HG02870 (cell line): Measurements from ENCODE around the gene TMEM255A.

ENCODE experiments used
- ATAC-seq: cut with Tn5 transposase; IDR thresholded peaks from one replicate; pipeline ENCODE4 v1.9.1; 2021; ENCODE audit warnings: mild to moderate bottlenecking, moderate library complexity; ENCODE audit not compliant: unreplicated experiment

Gene TMEM255A

GRCh38 chrX:120308558-120308957, 2.7 kb downstream of the TMEM255A start:
- ATAC-seq: no peak

GRCh38 chrX:120306630-120307029, 4.6 kb downstream of the TMEM255A start:
- ATAC-seq: no peak

- no peak for ATAC-seq
These were observed 5.6 kb downstream of the TMEM255A start for GRCh38 chrX:120305531-120306141.

GRCh38 chrX:120304256-120304655, 7.0 kb downstream of the TMEM255A start:
- ATAC-seq: no peak

- peak; percentile 71 for ATAC-seq
These were observed 8.8 kb downstream of the TMEM255A start for GRCh38 chrX:120302434-120302833.

- ATAC-seq: no peak
These were observed 9.3 kb downstream of the TMEM255A start for GRCh38 chrX:120301960-120302359.

GRCh38 chrX:120301497-120301896, 9.8 kb downstream of the TMEM255A start:
- ATAC-seq: no peak

- no peak for ATAC-seq
These were observed 11.3 kb downstream of the TMEM255A start for GRCh38 chrX:120299928-120300327.

GRCh38 chrX:120297923-120298322, 13.3 kb downstream of the TMEM255A start:
- ATAC-seq: no peak

GRCh38 chrX:120294651-120295050, 16.6 kb downstream of the TMEM255A start:
- no peak for ATAC-seq

GRCh38 chrX:120293015-120293414, 18.2 kb downstream of the TMEM255A start:
- no peak for ATAC-seq

GRCh38 chrX:120291211-120291610, 20.1 kb downstream of the TMEM255A start:
- ATAC-seq: no peak

GRCh38 chrX:120290107-120290506, 21.2 kb downstream of the TMEM255A start:
- ATAC-seq: no peak

GRCh38 chrX:120287513-120288112, 23.6 kb downstream of the TMEM255A start:
- peak; percentile 43 for ATAC-seq

- ATAC-seq: peak; percentile 40
These were observed 24.3 kb downstream of the TMEM255A start for GRCh38 chrX:120286733-120287512.

- ATAC-seq: no peak
These were observed 28.6 kb downstream of the TMEM255A start for GRCh38 chrX:120282697-120283096.

- ATAC-seq: no peak
These were observed 29.5 kb downstream of the TMEM255A start for GRCh38 chrX:120281761-120282160.

- no peak for ATAC-seq
These were observed 30.1 kb downstream of the TMEM255A start for GRCh38 chrX:120281021-120281624.

- ATAC-seq: no peak
These were observed 36.3 kb downstream of the TMEM255A start for GRCh38 chrX:120274958-120275357.

GRCh38 chrX:120274145-120274544, 37.1 kb downstream of the TMEM255A start:
- no peak for ATAC-seq

- no peak for ATAC-seq
These were observed 40.0 kb downstream of the TMEM255A start for GRCh38 chrX:120271218-120271617.

- no peak for ATAC-seq
These were observed 40.7 kb downstream of the TMEM255A start for GRCh38 chrX:120270567-120270966.
